RWPE1 (cell line): ENCODE measurements around the gene SPON1.
"Not testable (repeated sequence)": the region's sequence is repeated elsewhere in the genome, so short reads cannot be mapped to it uniquely, and the experiment has no call there.

Experiments
- CTCF ChIA-PET: fragments of 350-600 bp; sonication (Branson Sonifier 250); formaldehyde crosslinking; extraction: SDS; loops from one replicate; lab custom pipeline; 2021; lab: Yijun Ruan, JAX
- POLR2A ChIA-PET: fragments of 400-600 bp; formaldehyde crosslinking; extraction: SDS; loops from one replicate; lab custom pipeline; 2020; ENCODE audit warnings: antibody characterized with exemption; ENCODE audit not compliant: low non-redundant PET; lab: Yijun Ruan, JAX
- DNase-seq: peaks from one replicate; pipeline ENCODE4 v3.0.0; 2012; ENCODE audit warnings: low spot score
- H3K27ac ChIP-seq: fragments of 450-650 bp; 2 replicates; pipeline ENCODE4 v1.5.1; 2017
- TF ChIP-seq, protein P1 (sequence below): fragments of 450-650 bp; conservative IDR thresholded peaks from 2 replicates; pipeline ENCODE4 v1.5.1; 2017; ENCODE audit warnings: low read depth, mild to moderate bottlenecking

The SPON1 gene

DNA sequence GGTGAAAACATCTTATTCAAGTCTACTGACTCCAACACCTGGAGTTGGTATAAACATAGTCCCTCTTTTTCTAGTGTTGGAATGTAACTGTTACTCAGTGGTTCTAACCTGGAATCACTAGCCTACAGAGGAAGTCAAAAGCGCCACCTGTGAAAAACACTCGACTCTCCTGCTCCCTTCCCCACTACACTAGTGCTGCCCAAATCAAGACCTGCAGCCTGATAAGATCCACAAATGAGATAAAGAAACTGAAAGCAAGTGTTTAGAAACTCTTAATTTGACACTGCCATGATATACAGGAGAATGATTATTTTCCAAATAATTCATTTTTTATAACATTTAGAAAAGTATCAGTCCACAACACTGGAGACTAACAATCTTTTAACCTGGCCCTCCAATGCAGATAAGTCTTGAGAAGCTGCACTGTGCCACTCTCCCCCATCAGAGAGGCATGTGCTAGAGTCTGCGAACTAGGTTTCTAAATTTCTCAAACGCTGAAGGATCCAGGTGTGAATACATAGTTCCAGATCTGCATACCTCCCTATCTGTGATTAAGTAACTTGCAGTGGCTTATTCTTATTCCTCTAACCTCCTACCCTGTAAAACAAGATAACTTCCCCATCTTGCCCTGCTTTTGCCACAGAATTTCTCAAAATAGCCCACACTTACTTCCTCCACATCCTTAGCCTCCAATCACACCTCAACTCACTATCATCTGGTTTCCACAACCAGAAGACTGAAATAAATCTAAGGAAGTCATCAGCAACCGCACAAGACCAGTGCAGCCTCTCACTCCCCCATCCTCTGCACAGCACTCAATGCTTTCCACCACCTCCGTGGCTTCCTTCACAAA lies 308.4 kb downstream of the SPON1 start:
- ChIA-PET CTCF (no interaction called here), POLR2A (no interaction called here)
- TF ChIP-seq, protein P1, sequence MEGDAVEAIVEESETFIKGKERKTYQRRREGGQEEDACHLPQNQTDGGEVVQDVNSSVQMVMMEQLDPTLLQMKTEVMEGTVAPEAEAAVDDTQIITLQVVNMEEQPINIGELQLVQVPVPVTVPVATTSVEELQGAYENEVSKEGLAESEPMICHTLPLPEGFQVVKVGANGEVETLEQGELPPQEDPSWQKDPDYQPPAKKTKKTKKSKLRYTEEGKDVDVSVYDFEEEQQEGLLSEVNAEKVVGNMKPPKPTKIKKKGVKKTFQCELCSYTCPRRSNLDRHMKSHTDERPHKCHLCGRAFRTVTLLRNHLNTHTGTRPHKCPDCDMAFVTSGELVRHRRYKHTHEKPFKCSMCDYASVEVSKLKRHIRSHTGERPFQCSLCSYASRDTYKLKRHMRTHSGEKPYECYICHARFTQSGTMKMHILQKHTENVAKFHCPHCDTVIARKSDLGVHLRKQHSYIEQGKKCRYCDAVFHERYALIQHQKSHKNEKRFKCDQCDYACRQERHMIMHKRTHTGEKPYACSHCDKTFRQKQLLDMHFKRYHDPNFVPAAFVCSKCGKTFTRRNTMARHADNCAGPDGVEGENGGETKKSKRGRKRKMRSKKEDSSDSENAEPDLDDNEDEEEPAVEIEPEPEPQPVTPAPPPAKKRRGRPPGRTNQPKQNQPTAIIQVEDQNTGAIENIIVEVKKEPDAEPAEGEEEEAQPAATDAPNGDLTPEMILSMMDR = no peak
- no peak for DNase-seq
- H3K27ac ChIP-seq = no peak overlapping the region

DNA sequence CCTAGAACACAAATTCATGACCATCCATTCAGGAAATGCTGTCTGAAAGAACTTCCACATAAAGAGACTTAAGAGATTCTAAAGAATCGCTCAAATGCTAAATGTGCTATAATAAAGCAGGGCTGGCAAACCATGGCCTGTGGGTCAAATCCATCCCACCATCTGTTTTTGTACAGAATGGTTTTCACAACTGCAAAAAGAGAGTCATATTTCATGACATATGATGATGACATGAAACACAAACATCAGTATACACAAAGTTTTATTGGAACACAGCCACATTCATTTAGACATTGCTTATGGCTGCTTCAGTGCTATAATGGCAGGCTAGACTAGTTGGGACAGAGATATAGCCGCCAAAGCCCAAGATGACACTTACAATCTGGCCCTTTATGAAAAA lies 311.4 kb downstream of the SPON1 start:
- CTCF ChIA-PET = no interaction called here
- POLR2A ChIA-PET = no interaction called here
- TF ChIP-seq, protein P1 = no peak
- no peak overlapping the region for H3K27ac ChIP-seq
- no peak for DNase-seq

DNA sequence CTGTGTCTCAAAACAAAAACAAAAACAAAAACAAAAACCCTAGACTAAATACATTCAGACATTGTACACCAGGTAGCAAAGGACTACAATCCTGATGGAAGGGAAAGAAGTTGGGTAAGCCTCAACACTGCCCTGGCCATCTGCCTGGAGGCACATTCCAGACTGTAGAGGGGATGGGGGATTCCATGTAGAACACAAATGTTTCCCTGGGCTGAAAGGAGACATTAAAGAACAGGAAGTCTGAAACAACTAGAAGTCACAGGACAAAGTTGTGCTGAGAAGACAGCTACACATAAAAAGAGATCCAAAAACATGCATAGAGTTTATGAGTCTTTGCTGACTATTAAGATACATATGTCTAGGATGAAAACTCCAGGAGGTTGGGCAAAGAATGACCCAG lies 312.6 kb downstream of the SPON1 start:
- ChIA-PET POLR2A (no interaction called here), CTCF (no interaction called here)
- no peak overlapping the region for H3K27ac ChIP-seq
- no peak for DNase-seq
- TF ChIP-seq, protein P1 = no peak

DNA sequence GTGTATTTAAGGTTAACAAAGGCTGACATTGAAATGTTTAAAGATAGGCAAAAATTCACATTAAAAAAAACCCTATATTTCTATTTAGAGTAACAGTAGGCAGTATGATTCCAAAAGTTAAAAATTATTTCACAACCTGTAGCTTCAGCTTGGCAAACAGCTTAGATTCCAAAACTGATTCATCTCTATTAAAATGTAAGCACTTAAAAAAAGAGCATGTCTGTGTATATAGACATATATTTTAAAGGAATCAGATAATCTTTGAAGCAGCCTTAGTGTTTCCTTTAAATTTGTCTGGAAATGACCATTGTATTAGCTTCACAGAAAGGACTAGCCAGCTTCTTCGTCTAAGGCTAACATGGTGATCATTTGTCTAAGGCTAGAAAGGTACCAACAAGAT lies 316.3 kb downstream of the SPON1 start:
- CTCF ChIA-PET = interaction anchor here (0.7 kb wide), 1 partner anchor 35 kb away, joined by 4 read pairs; no protein-coding TSS in a partner anchor
- DNase-seq, POLR2A ChIA-PET, H3K27ac ChIP-seq: not testable (repeated sequence)

DNA sequence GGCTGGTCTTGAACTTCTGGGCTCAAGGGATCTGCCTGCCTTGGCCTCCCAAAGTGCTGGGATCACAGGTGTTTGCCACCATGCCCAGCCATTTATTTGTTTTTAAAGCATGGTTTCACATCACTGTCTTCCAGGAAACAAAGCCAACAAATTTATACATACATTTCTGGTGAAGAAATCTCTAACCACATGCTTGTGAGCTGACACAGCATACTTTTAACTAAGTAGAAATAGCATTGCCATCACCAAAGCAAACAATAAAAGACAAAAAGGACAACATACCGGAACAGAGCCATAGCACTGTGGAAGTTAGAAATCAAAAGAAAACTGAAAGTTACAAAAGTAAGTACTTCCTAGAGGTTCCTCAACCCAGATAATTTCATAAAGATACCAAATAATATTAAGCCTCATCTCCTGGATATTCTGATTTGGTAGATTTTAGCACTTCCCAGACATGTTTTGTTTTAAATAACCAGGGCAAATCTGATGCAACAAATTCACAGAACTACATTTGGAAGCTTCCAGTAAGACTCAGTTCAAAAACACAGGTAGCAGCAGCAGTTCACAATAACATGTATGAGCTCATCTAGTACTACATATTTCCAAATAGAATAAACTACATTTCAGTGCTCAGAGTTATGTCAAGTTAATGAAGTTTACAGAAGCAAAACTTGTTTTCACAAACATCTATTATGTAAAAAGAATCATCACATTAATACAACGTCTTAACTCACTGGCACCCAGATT lies 325.8 kb downstream of the SPON1 start:
- no peak for DNase-seq
- no peak overlapping the region for H3K27ac ChIP-seq
- TF ChIP-seq, protein P1 = no peak
- ChIA-PET POLR2A (no interaction called here), CTCF (interaction anchor here (0.6 kb wide), 2 partner anchors 30 to 189 kb away, joined by 3 to 7 read pairs; no protein-coding TSS in a partner anchor)

DNA sequence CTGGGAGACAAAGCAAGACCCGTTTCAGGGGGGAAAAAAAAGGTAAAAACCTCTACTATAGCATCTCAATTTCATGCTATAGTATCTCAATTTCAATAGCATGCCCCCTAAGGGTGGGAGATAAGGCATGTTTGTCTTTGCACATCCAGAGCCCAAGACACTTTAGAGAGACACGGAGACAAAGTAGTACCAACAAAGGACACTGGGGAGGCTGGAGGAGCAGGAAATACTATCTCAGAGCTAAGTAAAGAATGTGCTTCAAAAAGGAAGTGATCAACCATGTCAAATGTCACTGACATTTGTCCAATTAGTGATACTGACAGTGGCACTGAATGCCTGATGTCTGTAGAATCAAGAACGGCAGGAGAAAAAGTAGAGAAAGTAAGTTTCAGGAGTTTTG lies 327.9 kb downstream of the SPON1 start:
- no peak overlapping the region for H3K27ac ChIP-seq
- ChIA-PET POLR2A (no interaction called here), CTCF (interaction anchor here (0.7 kb wide), 1 partner anchor 50 kb away, joined by 4 read pairs; no protein-coding TSS in a partner anchor)
- no peak for DNase-seq
- TF ChIP-seq, protein P1 = no peak
